Nephron (organoid): Measurements from ENCODE around the gene FRMD5.

Experiments used
- H3K27ac Mint-ChIP-seq, 3 experiments: 2 replicates each; pipeline ENCODE4 v1.8.0; 2020; ENCODE audit warnings: mixed read lengths in 3 of 3, mild to moderate bottlenecking in 2 of 3, moderate library complexity in 1 of 3
- H3K27me3 Mint-ChIP-seq: 2 replicates; pipeline ENCODE4 v1.8.0; 2021; ENCODE audit warnings: low read depth, mild to moderate bottlenecking, moderate library complexity, mixed read lengths
- H3K36me3 Mint-ChIP-seq: 2 replicates; pipeline ENCODE4 v1.8.0; 2020; ENCODE audit warnings: low read depth, mixed read lengths
- H3K4me1 Mint-ChIP-seq: 2 replicates; pipeline ENCODE4 v1.8.0; 2020; ENCODE audit warnings: mixed read lengths
- H3K4me3 Mint-ChIP-seq, 3 experiments: 2 replicates each; pipeline ENCODE4 v1.8.0; 2020; ENCODE audit warnings: mild to moderate bottlenecking in 3 of 3, mixed read lengths in 3 of 3, moderate library complexity in 2 of 3
- H3K9me3 Mint-ChIP-seq: 2 replicates; pipeline ENCODE4 v1.8.0; 2020; ENCODE audit warnings: mixed read lengths
- TF ChIP-seq, protein P1 (sequence below), 3 experiments: fragments of 200-600 bp; sonication (generic); IDR thresholded peaks; one replicate each; pipeline ENCODE4 v1.5.0; 2021; ENCODE audit warnings: antibody characterized with exemption in 3 of 3; ENCODE audit not compliant: unreplicated experiment in 3 of 3

FRMD5 gene

GRCh38 chr15:43896543-43896942 is 298.5 kb downstream of the FRMD5 start:
- Mint-ChIP-seq H3K9me3 (no peaks in the 10 kb centered on the region), H3K27ac (no peak overlapping the region), H3K36me3 (no peaks in the 10 kb centered on the region), H3K27me3 (peaks cover 4% of the 10 kb centered on the region), H3K4me3 (no peak overlapping the region), H3K4me1 (peaks cover 14% of the 10 kb centered on the region)
- TF ChIP-seq, protein P1, sequence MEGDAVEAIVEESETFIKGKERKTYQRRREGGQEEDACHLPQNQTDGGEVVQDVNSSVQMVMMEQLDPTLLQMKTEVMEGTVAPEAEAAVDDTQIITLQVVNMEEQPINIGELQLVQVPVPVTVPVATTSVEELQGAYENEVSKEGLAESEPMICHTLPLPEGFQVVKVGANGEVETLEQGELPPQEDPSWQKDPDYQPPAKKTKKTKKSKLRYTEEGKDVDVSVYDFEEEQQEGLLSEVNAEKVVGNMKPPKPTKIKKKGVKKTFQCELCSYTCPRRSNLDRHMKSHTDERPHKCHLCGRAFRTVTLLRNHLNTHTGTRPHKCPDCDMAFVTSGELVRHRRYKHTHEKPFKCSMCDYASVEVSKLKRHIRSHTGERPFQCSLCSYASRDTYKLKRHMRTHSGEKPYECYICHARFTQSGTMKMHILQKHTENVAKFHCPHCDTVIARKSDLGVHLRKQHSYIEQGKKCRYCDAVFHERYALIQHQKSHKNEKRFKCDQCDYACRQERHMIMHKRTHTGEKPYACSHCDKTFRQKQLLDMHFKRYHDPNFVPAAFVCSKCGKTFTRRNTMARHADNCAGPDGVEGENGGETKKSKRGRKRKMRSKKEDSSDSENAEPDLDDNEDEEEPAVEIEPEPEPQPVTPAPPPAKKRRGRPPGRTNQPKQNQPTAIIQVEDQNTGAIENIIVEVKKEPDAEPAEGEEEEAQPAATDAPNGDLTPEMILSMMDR (IDR thresholded peaks at IDR 0.05; ENCODE audit: unreplicated experiment in 3 of 3) = no peak

GRCh38 chr15:43895586-43895985 is 299.5 kb downstream of the FRMD5 start:
- no peaks in the 10 kb centered on the region for H3K36me3 Mint-ChIP-seq
- peaks cover 4% of the 10 kb centered on the region for H3K27me3 Mint-ChIP-seq
- H3K9me3 Mint-ChIP-seq = no peaks in the 10 kb centered on the region
- H3K27ac Mint-ChIP-seq = no peak overlapping the region
- TF ChIP-seq, protein P1 (IDR thresholded peaks at IDR 0.05; ENCODE audit: unreplicated experiment in 3 of 3) = no peak
- peaks cover 21% of the 10 kb centered on the region for H3K4me1 Mint-ChIP-seq
- H3K4me3 Mint-ChIP-seq = no peak overlapping the region

GRCh38 chr15:43893956-43894355 is 301.1 kb downstream of the FRMD5 start:
- peaks cover 26% of the 10 kb centered on the region for H3K4me1 Mint-ChIP-seq
- peaks cover 4% of the 10 kb centered on the region for H3K27me3 Mint-ChIP-seq
- H3K36me3 Mint-ChIP-seq = no peaks in the 10 kb centered on the region
- no peaks in the 10 kb centered on the region for H3K9me3 Mint-ChIP-seq
- H3K4me3 Mint-ChIP-seq = no peak overlapping the region
- TF ChIP-seq, protein P1 (IDR thresholded peaks at IDR 0.05; ENCODE audit: unreplicated experiment in 3 of 3) = no peak
- peak overlapping the region; percentile 2 to 40 (median 4) for H3K27ac Mint-ChIP-seq

DNA sequence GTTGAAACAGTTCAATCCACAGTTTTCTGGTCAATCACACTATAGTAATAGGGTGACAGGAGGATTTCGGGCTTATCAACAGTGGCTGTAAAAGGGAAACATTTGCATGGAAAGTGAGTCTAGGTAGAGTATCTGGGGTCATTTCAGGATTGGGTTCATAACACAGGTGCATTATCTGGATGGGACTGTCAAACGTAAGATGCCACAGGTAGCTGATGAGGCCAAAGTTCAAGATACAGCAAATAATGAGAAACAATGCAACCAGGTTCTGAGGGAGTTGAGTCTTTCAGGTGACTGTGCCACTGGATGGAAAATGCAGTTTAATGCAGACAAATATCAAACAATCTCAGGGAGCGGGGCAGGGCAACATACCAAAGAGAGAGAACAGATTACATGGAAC is 306.0 kb downstream of the FRMD5 start:
- Mint-ChIP-seq H3K36me3 (no peaks in the 10 kb centered on the region), H3K27ac (no peak overlapping the region), H3K9me3 (no peaks in the 10 kb centered on the region), H3K27me3 (no peaks in the 10 kb centered on the region), H3K4me1 (peaks cover 22% of the 10 kb centered on the region), H3K4me3 (no peak overlapping the region)
- TF ChIP-seq, protein P1 (IDR thresholded peaks at IDR 0.05; ENCODE audit: unreplicated experiment in 3 of 3) = no peak

GRCh38 chr15:43887901-43888300 is 307.2 kb downstream of the FRMD5 start:
- TF ChIP-seq, protein P1 (IDR thresholded peaks at IDR 0.05; ENCODE audit: unreplicated experiment in 3 of 3) = no peak
- H3K9me3 Mint-ChIP-seq = no peaks in the 10 kb centered on the region
- peaks cover 12% of the 10 kb centered on the region for H3K4me1 Mint-ChIP-seq

DNA sequence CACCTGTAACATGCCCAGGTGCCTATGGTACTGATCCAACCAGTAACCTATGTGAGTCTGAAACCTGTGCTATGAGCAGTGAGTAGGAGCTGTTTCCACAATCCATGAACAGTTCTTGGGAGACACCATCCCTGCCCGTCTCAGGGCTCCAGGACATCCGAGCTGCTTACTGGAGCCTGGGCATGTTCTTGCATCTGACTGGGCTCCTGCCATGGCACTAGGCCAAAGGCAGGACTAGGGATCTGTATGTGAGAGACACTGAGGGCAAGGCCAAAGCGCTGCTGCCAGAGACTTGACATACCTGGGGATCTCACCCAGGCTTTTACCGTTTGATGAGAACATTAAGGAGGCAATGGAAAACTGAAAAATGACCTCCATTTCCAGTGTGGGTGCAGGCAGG is 308.5 kb downstream of the FRMD5 start:
- Mint-ChIP-seq H3K36me3 (no peaks in the 10 kb centered on the region), H3K27ac (no peak overlapping the region), H3K9me3 (no peaks in the 10 kb centered on the region), H3K4me1 (peaks cover 12% of the 10 kb centered on the region), H3K27me3 (no peaks in the 10 kb centered on the region), H3K4me3 (no peak overlapping the region)
- TF ChIP-seq, protein P1 (IDR thresholded peaks at IDR 0.05; ENCODE audit: unreplicated experiment in 3 of 3) = no peak

More at GRCh38 chr15:43887901-43888300, 307.2 kb downstream of the FRMD5 start:
- no peaks in the 10 kb centered on the region for H3K36me3 Mint-ChIP-seq
- no peaks in the 10 kb centered on the region for H3K27me3 Mint-ChIP-seq
- H3K27ac Mint-ChIP-seq = no peak overlapping the region
- no peak overlapping the region for H3K4me3 Mint-ChIP-seq
